Fibroblast of upper back skin (primary cell): ENCODE measurements around the gene TNFSF12.

Experiments
- DNase-seq: peaks from one replicate; pipeline ENCODE4 v3.0.0-alpha.2; 2013

The TNFSF12 gene

GRCh38 chr17:7548585-7549400 lies at the start of gene TNFSF12:
TSS of gene TNFSF12 (plus strand) at chr17:7549058. CDS start at chr17:7549154, 96 bp downstream.
- peak; percentile 28 for DNase-seq

GRCh38 chr17:7499161-7499560 lies 49.7 kb upstream of the TNFSF12 start:
- DNase-seq: no peak

GRCh38 chr17:7501729-7502128 lies 47.1 kb upstream of the TNFSF12 start:
- DNase-seq: no peak

GRCh38 chr17:7502171-7502847 lies 46.5 kb upstream of the TNFSF12 start:
- no peak for DNase-seq

GRCh38 chr17:7502987-7503386 lies 45.9 kb upstream of the TNFSF12 start:
- no peak for DNase-seq

- DNase-seq: no peak
Measured at GRCh38 chr17:7503521-7503920, 45.3 kb upstream of the TNFSF12 start.

GRCh38 chr17:7508145-7508544 lies 40.7 kb upstream of the TNFSF12 start:
- no peak for DNase-seq

- no peak for DNase-seq
Measured at GRCh38 chr17:7508846-7509245, 40.0 kb upstream of the TNFSF12 start.

- no peak for DNase-seq
Measured at GRCh38 chr17:7509937-7510336, 38.9 kb upstream of the TNFSF12 start.

- no peak for DNase-seq
Measured at GRCh38 chr17:7511108-7511507, 37.8 kb upstream of the TNFSF12 start.

GRCh38 chr17:7512105-7512504 lies 36.8 kb upstream of the TNFSF12 start:
- DNase-seq: no peak

GRCh38 chr17:7512824-7513540 lies 35.9 kb upstream of the TNFSF12 start:
- DNase-seq: no peak

GRCh38 chr17:7513850-7514419 lies 34.9 kb upstream of the TNFSF12 start:
- no peak for DNase-seq

- DNase-seq: no peak
Measured at GRCh38 chr17:7515911-7516610, 32.8 kb upstream of the TNFSF12 start.

GRCh38 chr17:7523033-7523432 lies 25.8 kb upstream of the TNFSF12 start:
- DNase-seq: no peak

- DNase-seq: no peak
Measured at GRCh38 chr17:7528842-7529241, 20.0 kb upstream of the TNFSF12 start.

GRCh38 chr17:7530023-7530900 lies 18.6 kb upstream of the TNFSF12 start:
- no peak for DNase-seq

GRCh38 chr17:7538050-7538449 lies 10.8 kb upstream of the TNFSF12 start:
- DNase-seq: no peak

GRCh38 chr17:7538891-7539545 lies 9.8 kb upstream of the TNFSF12 start:
- DNase-seq: peak; percentile 48

- no peak for DNase-seq
Measured at GRCh38 chr17:7541074-7541621, 7.7 kb upstream of the TNFSF12 start.

GRCh38 chr17:7544911-7545310 lies 3.9 kb upstream of the TNFSF12 start:
- no peak for DNase-seq
